Loucy (cell line): ENCODE data around the gene MYRIP.

Experiments
- H2AFZ ChIP-seq: fragments of 200-600 bp; sonication (generic); 2 replicates; pipeline ENCODE4 v1.6.0; 2016; ENCODE audit warnings: antibody characterized with exemption, mild to moderate bottlenecking, low read length, moderate library complexity
- H3F3A ChIP-seq: fragments of 200-600 bp; 2 replicates; pipeline ENCODE4 v1.6.0; 2016; ENCODE audit warnings: antibody characterized with exemption, low read depth, mild to moderate bottlenecking
- H3K27me3 ChIP-seq: fragments of 200-600 bp; sonication (generic); 2 replicates; pipeline ENCODE4 v1.6.1; 2014; ENCODE audit warnings: low read length, mild to moderate bottlenecking; ENCODE audit not compliant: insufficient read depth, poor library complexity, severe bottlenecking
- H3K36me3 ChIP-seq: fragments of 200-600 bp; sonication (generic); 2 replicates; pipeline ENCODE4 v1.6.1; 2016; ENCODE audit warnings: low read length; ENCODE audit not compliant: insufficient read depth
- H3K4me1 ChIP-seq: fragments of 200-600 bp; sonication (generic); 2 replicates; pipeline ENCODE4 v1.5.1; 2014; ENCODE audit warnings: low read length, mild to moderate bottlenecking; ENCODE audit not compliant: insufficient read depth, poor library complexity, severe bottlenecking
- H3K4me2 ChIP-seq: fragments of 200-600 bp; sonication (generic); 2 replicates; pipeline ENCODE4 v1.6.0; 2014; ENCODE audit warnings: antibody characterized with exemption, low read length, low read depth, mild to moderate bottlenecking; ENCODE audit not compliant: poor library complexity, severe bottlenecking
- H3K4me3 ChIP-seq: fragments of 200-600 bp; sonication (generic); 2 replicates; pipeline ENCODE4 v1.5.1; 2014; ENCODE audit warnings: low read length, mild to moderate bottlenecking, mixed read lengths; ENCODE audit not compliant: poor library complexity, severe bottlenecking
- H3K79me2 ChIP-seq: fragments of 200-600 bp; sonication (generic); 2 replicates; pipeline ENCODE4 v1.6.1; 2014; ENCODE audit warnings: low read length; ENCODE audit not compliant: insufficient read depth
- H3K9ac ChIP-seq: fragments of 200-600 bp; sonication (generic); 2 replicates; pipeline ENCODE4 v1.6.0; 2014; ENCODE audit warnings: mild to moderate bottlenecking, low read depth, low read length, moderate library complexity; ENCODE audit not compliant: poor library complexity, severe bottlenecking
- H3K9me2 ChIP-seq: fragments of 200-600 bp; sonication (generic); replicated peaks from 2 replicates; pipeline ENCODE4 v1.6.1; 2016; ENCODE audit warnings: low read depth, low read length, mixed read lengths
- H3K9me3 ChIP-seq: fragments of 200-600 bp; sonication (generic); 2 replicates; pipeline ENCODE4 v1.6.1; 2014; ENCODE audit warnings: mild to moderate bottlenecking, antibody characterized with exemption, low read length, low read depth; ENCODE audit not compliant: insufficient read depth
- H4K20me1 ChIP-seq: fragments of 200-600 bp; sonication (generic); 2 replicates; pipeline ENCODE4 v1.6.0; 2014; ENCODE audit warnings: antibody characterized with exemption, low read length, mild to moderate bottlenecking; ENCODE audit not compliant: insufficient read depth, poor library complexity, severe bottlenecking
- CTCF ChIP-seq: fragments of 200-600 bp; sonication (generic); conservative IDR thresholded peaks from 2 replicates; pipeline ENCODE4 v1.5.1; 2014; ENCODE audit warnings: mild to moderate bottlenecking, antibody characterized with exemption, low read length
- EZH2phosphoT487 ChIP-seq: fragments of 200-600 bp; IDR thresholded peaks from 2 replicates; pipeline ENCODE4 v1.6.1; 2018; ENCODE audit warnings: antibody characterized with exemption, mild to moderate bottlenecking, moderate library complexity, borderline replicate concordance

The MYRIP gene

GRCh38 chr3:40102182-40102581 lies 292.8 kb downstream of the MYRIP start:
- Histone ChIP-seq H3K36me3 (no peaks in the 10 kb centered on the region), H3K4me2 (no peak overlapping the region)

GRCh38 chr3:40103829-40104228 lies 294.4 kb downstream of the MYRIP start:
- no peaks in the 10 kb centered on the region for H3F3A ChIP-seq
- no peaks in the 10 kb centered on the region for H3K79me2 ChIP-seq
- no peak overlapping the region for H2AFZ ChIP-seq
- H3K27me3 ChIP-seq: no peaks in the 10 kb centered on the region
- no peaks in the 10 kb centered on the region for H3K9me3 ChIP-seq
- TF ChIP-seq CTCF (no peak), EZH2phosphoT487 (no peak)
- H3K4me1 ChIP-seq: no peaks in the 10 kb centered on the region
- H4K20me1 ChIP-seq: no peaks in the 10 kb centered on the region
- H3K9ac ChIP-seq: no peak overlapping the region
- no peak overlapping the region for H3K4me3 ChIP-seq
- no peak overlapping the region for H3K4me2 ChIP-seq
- H3K36me3 ChIP-seq: no peaks in the 10 kb centered on the region
- H3K9me2 ChIP-seq: no peaks in the 10 kb centered on the region

More at GRCh38 chr3:40102182-40102581, 292.8 kb downstream of the MYRIP start:
- Histone ChIP-seq H3K4me3 (no peak overlapping the region), H2AFZ (no peak overlapping the region), H3K9ac (no peak overlapping the region), H3K9me2 (no peaks in the 10 kb centered on the region), H3K27me3 (no peaks in the 10 kb centered on the region), H3F3A (no peaks in the 10 kb centered on the region), H3K79me2 (no peaks in the 10 kb centered on the region), H3K9me3 (no peaks in the 10 kb centered on the region), H4K20me1 (no peaks in the 10 kb centered on the region), H3K4me1 (no peaks in the 10 kb centered on the region)
- no peak for TF ChIP-seq EZH2phosphoT487

GRCh38 chr3:40104441-40104840 lies 295.0 kb downstream of the MYRIP start:
- no peak overlapping the region for H3K9ac ChIP-seq
- H3F3A ChIP-seq: no peaks in the 10 kb centered on the region
- H3K4me1 ChIP-seq: no peaks in the 10 kb centered on the region
- H3K4me3 ChIP-seq: no peak overlapping the region
- no peaks in the 10 kb centered on the region for H3K79me2 ChIP-seq
- no peak overlapping the region for H2AFZ ChIP-seq
- TF ChIP-seq CTCF: no peak
- no peak for TF ChIP-seq EZH2phosphoT487
- H4K20me1 ChIP-seq: no peaks in the 10 kb centered on the region
- H3K27me3 ChIP-seq: no peaks in the 10 kb centered on the region
- H3K4me2 ChIP-seq: no peak overlapping the region
- no peaks in the 10 kb centered on the region for H3K36me3 ChIP-seq
- H3K9me2 ChIP-seq: no peaks in the 10 kb centered on the region
- H3K9me3 ChIP-seq: no peaks in the 10 kb centered on the region

GRCh38 chr3:40108643-40109042 lies 299.2 kb downstream of the MYRIP start:
- H3K9me3 ChIP-seq: no peaks in the 10 kb centered on the region
- H3F3A ChIP-seq: no peaks in the 10 kb centered on the region
- no peaks in the 10 kb centered on the region for H3K79me2 ChIP-seq
- no peaks in the 10 kb centered on the region for H3K27me3 ChIP-seq
- no peaks in the 10 kb centered on the region for H4K20me1 ChIP-seq
- H3K9ac ChIP-seq: no peak overlapping the region
- no peak overlapping the region for H2AFZ ChIP-seq
- no peaks in the 10 kb centered on the region for H3K9me2 ChIP-seq
- H3K4me3 ChIP-seq: no peak overlapping the region
- TF ChIP-seq EZH2phosphoT487 (no peak), CTCF (no peak)
- H3K4me2 ChIP-seq: no peak overlapping the region
- no peaks in the 10 kb centered on the region for H3K36me3 ChIP-seq
- no peaks in the 10 kb centered on the region for H3K4me1 ChIP-seq
